Activated CD8-positive, alpha-beta memory T cell treated with anti-CD3 and anti-CD28 coated beads, Interleukin-2, amount 50 U/mL, for 24 hours (primary cell): ENCODE data around the gene NRGN.
A peak's percentile ranks its signal among the peaks of the same experiment; 100 is the strongest.
"Not testable (repeated sequence)": the region's sequence is repeated elsewhere in the genome, so short reads cannot be mapped to it uniquely, and the experiment has no call there.

Experiments
- DNase-seq: peaks from one replicate; pipeline ENCODE4 v3.0.0-alpha.2; 2020; ENCODE audit errors: extremely low read depth

NRGN gene

DNA sequence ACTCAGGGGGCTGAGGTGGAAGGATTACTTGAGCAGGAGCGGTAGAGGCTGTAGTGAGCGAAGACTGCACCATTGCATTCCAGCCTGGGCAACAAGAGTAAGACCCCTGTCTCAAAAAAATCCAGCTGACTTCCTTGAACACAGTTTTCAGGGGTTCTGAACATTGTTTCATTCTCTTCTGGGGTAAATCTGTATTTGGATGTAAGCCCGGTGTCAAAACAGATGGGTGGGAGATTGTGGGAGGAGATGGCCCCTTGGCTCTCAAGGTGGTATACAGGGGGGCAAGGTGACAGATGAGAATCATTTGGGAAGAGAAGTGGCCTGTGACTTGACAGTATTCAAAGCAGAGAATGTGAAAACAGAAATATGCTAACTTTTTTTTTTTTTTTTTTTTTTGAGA lies 17.6 kb downstream of the NRGN start:
- DNase-seq: no peak

DNA sequence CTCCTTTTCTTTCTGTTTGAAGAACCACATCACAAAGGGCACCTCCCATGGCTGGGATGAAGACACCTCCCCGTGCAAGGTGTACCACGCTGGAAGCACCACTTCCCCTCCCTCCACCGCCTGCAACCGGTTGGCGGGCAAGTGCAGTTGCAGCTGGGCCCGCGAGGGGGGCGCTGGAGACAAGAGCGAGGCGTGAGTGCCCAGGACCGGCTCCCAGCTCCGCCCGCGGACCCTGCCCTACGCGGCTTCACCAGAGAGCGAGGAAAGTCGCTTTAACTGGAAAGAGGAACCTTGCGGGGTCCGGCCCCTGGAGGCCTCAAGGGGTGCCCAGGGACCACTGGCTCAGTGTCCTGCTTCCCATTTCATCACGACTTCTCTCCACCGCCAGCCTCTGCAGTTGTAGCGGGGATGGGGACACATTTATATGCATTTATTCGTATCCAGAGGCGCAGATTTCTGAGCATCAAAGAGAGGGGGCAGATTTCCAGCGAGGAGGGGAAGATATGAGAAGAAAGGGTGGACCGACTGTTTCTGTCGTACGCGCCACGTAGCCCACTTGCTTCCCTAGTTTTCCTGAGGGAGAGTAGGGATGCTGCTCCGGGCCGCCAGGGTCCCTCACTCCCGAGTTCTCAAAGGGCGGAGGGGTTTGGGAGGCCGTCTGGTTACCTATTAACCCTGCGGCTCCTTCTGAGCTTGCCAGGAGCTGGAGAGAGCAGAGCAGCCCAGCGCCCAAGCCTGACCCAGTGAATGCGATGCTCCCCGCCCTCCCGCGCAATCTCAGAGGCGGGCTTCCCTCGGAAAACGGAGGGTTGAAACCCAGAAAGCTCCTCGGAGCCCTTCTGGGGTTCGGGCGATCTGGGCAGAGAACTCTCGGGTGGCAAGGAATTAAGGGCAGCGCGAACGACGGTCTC lies 18.9 kb downstream of the NRGN start:
- no peak for DNase-seq

DNA sequence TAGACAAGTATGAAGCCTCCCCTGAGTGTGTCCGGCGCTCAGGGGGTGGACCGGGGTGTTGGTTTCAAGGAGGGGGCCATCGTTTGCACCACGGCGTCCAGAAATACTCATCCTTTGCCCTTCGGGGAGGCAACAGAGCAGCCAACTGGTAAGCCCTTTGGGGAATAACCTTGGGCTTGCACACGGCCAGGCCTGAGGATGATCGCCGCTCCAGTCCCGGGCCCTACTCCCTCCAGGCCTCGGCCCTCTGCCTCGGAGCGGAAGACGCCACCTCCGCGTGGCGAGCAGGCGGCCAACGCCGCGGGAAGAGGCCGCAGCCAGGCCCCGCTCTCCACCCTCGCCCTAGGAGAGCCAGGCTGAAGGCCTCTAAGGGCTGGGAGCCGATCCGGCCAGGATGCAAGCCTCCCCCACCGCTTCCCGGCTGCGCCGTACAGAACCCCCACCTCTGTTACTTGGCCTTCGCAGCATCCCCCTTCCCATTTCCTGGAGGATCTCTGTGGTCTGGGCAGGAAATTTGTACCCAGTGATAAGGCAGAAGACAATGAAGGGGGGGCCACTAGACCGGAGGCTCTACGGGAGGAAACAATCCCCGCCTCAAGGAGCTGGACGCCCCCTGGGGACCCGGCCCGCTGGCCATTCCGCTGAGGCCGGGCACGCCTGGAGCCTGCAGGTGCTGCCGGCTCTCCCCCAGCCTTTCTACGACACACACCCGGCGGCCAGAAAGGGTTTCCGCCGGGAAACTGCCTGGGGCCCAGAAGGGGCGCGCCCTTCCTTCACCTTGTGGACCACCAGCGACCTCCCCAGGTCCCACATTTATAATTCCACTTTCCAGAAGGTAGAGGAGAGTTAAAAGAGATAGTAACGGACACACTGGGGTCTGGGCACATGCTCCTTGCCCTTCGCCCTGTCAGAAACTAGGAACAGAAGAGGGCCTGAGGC lies 19.8 kb downstream of the NRGN start:
- no peak for DNase-seq

DNA sequence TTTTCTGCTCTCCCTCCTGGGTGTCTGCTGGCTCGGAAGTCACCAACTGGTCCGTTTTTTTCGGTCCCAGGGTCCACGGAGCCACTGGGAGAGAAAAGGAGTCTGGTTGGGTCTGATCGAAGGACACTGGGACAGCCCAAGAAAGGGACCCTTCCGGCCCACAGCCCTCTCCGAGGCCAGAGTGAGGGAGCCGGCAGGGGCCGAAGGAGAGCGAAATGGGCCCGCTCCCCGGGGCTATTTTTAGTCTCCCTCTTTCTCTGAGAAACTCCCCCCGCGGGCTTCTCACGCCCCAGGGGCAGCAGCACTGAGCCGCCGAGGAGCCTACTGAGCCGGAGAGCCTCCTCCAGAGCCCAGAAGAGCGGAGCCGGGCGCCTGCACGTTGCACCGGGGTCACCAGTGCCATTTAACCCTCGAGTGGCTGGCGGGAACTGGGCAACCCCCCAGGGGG lies 20.5 kb downstream of the NRGN start:
- DNase-seq: no peak

DNA sequence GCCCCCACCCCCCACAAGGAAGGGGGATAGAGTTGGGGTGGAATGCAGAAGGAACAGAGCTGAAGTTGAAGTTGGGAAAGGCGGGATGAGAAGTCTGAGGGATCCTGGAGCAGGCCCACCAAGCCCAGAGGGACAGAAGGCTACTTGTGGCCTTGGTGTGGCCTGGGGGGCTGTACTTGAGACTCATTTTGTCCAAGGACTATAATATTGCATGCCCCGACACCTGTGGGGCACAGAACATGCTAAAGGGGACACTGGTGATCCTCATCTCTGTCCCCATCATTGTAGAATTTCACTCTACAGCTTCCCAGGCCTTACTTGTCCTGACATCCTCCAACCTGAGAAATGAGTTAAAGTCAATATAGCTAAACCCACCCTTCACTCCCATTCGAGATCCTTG lies 21.1 kb downstream of the NRGN start:
- DNase-seq: no peak

DNA sequence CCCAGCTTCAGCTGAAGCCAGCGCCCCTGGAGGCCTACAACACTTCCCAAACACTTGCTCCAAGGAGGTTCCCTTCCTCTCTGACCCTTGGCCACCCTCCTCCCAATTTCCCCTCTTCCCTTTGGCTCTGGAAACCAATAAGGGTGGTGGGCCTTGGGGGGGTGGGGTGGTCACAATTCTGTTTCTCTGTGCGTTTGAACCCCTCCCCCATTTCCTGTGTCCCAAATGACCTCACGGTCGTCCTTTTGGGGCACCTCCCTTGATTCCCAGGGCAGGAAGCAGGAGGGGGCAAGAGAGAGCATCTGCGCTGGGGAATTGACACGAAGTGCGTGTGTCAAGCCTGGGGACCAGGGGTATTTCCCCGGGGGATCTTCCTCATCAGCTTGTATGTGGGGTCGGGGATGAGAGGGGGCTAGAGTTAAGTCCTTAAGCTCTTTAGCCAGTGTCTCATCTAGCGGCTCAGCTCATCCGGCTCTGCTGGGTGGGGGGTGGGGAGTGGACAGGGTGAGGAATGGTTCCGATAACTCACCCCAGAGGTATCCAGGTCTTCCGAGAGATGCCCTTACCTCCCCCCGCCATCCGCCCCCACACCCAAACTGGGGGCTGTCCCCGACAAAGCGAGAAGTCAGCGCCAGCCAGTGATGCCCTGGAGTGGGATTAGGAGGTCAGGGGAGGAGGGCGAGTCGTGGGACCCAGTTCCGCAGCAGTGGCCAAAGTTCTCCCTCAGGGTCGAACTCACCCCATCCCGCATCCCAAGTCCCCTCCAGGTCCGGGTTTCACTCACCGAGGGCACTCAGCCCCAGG lies 21.8 kb downstream of the NRGN start:
- no peak for DNase-seq

DNA sequence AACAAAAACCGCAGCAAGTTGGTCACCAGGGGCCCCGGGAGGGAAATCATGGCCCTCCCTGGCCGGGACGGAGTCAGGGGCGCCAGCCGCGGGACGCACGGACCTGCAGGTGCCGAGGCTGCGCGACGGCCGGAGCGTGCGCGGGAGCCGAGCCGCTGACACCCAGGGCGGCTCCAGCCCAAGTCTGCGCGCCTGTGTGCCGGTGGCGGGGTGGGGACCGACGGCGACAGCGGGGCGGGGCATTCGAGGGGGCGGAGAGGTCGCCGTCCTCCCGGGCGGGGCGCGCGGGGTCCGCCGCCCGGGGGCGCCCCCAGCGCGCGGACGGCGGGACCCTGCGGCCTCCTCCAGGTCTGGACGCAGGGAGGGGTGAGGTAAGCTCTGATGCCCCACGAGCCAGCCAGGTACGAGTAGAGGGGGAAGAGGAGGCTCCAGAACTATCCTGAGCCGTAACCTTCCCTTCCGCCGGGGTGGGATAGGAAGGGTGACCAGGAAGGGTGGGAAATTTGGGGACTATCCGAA lies 22.4 kb downstream of the NRGN start, which contains the start of gene ESAM:
Gene ESAM (minus strand): TSS at position 186 of the 519 bp plus-strand sequence. CDS start 136 bp downstream, at position 50.
- no peak for DNase-seq

DNA sequence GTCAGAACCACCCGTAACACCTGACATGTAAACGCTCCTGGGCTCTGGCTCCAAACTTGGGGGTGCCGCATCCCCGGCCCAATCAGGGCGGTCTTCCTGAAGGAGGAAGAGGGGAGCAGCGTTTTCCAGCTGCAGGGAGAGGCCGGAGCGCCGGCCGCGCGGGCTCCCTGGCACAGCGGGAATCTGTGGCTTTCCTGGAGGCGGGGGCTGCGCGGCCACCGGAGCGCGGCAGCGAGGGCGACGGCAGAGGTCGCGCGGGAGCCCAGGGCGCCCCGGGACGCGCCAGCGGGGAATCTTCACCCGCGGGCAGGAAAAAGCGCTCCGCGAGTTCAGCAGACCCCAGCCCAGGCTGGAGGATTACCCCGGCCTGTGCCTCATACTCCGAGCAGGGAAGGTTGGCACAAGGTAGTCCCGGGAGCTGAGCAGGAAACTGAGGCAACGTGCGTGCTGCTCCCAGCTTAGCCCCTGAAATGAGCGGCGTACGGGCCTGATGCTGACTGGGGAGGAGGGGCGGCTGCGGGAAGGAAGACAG lies 22.9 kb downstream of the NRGN start:
- DNase-seq: no peak

DNA sequence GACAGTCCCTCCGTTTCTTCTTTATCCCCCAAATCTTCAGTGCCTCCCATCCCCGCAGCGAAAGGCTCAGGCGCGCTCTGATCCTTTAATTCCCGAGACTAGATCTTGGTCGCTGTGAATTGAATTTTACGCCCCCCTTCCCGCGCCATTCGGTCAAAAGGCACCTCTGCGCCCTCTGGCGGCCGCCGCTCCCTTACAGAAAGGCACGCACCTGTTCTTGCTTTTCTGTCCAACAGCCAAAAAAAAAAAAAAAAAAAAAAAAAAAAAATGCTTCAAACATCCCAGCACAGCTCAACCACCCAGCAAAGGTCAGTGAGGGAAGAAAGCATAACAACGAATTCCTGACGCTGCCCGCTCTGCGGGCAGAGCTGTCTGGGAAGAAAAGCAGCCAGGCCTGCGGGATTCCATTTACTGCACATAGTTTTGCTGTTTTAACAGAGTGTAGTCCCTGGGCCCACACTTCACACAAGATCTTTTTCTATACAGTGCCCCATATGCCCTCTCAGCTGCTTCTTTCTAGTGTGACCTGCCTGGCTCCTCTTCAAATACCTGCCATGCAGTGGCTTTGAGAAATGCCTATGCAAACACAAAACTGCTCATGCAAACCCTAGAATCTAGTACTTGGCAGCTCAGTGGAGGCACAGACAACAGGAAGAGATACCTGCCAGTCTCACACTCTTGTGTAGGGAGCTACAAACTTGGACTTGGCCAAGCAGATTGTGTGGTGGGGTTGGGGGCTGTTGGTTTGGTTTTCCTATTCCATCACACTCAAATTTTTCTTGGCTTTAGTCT lies 23.6 kb downstream of the NRGN start:
- DNase-seq: peak; percentile 70

DNA sequence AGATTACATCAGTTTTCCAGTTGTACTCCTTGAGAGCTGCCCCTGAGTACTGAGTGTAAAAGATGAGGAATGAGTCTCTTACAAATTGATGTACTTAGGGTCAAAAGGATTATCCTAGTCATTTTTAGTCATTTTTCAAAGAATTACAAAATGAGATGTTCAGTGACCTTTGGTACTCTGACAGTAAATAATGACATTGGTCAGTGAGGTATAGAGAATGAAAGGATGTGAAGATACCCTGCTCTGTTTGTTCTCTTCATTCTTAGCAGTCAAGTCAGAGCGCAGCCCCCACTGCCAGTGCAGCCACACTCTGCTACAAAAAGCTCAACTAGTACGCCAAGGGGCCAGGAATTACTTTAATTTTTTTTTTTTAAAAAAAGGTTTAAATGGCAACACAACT lies 26.4 kb downstream of the NRGN start:
- no peak for DNase-seq

DNA sequence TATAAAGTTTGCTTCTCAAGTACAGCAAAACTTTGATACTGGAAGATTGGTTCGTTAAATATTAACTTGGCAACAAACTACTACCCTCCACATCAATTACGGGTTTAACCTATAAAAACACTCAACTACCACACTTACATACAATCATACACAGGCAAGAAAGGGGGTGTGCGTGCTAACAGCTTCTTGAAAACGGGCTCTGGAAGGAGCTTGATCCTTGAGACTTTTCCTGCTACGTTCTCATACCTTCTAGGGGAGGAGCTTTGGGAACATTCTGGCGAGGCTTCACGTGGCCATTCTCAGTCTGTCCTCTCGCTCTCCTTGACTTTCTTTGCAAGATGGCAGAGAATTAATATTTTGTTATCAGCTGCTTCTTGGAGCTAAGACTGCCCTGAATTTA lies 29.2 kb downstream of the NRGN start:
- DNase-seq: no peak

DNA sequence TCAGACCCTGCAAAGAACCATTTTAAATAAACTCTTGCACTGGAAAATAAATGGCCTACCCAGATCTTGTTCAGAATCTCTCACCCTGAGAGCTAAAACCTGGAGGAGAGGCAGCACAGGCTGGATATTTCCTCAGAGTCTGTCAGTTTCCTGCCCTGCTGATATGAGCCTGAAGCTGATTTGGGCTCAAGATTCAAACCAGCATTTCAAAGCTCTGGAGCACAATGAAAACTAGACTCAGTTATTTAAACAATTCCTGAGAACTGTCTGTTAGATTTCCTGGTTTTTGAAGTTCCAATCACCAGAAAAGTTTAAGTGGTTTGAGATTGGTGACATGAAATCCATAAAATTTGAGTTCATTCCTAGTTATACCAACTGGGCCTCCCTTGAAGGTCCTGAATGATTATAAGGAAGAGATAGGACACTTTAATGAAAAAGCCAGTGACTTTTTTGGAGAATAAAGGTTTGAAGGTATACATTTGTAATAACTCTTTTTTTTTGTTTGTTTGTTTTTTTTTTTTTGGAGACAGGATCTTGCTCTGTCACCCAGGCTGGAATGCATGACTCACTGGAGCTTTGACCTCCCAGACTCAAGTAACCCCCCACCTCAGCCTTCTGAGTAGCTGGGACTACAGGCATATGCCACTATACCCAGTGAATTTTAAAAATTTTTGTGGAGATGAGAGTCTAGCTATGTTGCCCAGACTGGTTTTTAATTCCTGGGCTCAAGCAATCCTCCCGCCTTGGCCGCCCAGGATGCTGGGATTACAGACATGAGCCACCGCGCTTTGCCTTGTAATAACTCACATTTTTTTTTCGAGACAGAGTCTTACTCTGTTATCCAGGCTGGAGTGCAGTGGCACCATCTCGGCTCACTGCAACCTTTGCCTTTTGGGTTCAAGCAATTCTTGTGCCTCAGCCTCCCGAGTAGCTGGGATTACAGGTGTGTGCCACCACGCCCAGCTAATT lies 30.3 kb downstream of the NRGN start:
- DNase-seq: no peak

DNA sequence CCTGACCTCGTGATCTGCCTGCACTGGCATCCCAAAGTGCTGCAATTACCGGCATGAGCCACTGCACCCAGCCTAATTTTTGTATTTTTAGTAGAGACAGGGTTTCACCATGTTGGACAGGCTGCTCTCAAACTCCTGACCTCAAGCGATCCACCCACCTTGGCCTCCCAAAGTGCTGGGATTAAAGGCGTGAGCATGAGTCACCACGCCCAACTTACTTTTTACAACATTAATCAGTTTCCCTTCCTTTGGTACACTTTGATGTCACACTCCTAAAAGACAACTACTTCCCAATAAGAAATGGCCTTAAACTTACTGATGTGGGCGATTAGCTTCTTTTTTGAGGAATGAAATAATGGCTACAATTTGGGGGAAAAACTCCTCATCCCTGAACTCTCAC lies 31.2 kb downstream of the NRGN start:
- DNase-seq: not testable (repeated sequence)

DNA sequence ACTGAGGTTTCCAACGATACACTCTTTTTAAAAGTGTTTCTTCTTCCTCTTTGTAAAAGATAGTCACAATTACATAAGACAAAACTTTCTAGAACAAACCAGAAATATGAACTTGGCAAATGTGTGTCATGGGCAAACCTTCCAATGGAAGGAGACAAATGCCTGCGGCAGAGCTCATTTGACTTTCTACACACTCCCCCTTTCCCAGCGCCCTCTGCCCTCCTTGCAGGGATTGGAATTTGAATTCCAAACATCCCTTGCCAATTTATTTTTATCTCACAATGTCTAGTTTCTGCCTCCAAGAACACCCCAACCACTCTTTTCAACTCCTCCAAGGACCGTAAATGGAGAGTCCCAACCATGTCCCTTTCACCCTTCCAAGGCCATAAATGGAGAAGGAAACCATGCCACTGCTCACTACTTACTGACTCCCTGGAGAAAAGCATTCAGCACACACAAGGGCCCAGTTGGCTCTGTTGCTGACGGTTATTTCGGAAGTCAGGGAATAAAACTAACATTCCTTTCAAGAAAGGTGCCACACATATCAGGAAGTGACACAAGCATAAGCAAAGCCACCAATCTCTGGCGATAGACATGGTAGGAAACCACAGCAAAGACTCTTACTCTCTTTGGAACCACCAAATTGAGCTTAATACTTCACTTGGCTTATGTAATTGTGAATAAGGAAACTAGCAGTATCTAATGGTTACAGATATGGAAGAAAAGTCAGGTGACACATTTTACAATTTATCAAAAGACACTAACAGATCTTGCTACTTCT lies 37.3 kb downstream of the NRGN start:
- no peak for DNase-seq

DNA sequence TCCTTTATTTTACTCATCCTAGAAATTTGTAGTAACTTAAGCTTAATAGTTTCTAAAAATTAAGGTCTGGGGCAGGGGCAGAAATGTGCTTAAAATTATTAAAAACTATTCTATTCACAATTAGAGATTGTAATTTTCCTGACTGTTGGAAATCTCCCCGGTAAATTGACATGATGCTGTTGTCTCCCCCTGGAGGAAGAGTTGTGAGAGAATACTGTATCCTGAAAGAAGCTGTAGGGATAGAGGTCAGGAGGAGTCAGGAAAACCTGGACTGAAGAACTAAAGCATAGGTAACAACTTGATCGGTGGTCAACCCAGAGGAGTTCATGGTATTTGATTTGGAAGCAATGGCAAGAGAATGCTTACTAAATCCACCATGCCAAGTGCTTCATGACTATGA lies 38.5 kb downstream of the NRGN start:
- no peak for DNase-seq

DNA sequence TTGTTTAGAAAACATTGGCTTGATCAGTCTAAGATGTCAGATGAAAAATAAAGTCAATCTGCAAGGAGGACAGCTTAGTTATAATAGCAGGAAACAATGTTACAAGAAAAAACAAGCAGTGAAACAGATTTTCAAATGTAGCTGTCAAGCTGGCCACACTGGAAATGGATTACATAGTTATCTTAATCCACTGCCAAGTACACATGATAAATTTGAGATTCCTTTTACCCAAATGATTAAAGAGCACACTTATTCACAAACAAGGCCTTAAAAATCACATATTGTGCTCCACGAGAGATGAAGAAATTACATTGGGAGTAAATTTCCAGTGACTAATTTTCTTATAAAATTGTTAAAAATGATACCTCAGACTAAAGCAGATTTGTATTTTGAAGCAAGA lies 39.8 kb downstream of the NRGN start:
- no peak for DNase-seq

DNA sequence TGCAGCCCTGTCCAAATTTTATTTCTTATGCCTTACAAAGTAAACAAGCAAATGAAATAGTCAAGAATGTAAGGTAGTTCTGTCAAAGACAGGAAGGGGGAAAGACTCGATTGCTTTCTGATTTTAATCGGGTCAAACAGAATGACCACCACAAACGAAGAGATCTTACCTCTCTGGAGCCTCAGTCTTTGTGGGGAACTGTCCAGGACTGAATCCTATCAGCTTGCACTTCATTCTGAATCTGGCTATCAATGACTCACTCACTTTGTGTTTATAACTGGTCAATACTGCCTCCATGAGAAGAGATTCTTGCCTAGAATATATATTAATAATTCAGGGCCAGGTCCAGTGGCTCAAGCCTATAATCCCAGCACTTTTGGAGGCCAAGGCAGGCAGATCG lies 43.3 kb downstream of the NRGN start:
- no peak for DNase-seq

DNA sequence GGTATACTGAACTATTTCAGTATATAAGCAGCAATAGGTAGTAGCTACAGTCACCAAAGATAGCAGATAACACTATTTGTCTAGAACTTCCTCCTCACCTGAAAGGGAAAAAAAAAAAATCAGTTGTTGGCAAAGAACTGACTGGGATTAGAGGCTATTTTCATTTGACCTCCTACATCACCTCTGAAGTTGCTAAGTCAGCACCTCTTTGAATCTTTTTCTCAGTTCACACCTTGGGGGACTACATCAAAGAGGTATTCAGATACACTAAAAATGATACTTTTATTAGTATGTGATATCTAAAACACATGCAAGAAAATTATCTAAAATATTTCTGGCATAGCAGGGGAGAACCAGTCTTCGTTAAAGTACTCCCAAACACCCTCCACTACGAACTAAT lies 44.3 kb downstream of the NRGN start:
- DNase-seq: no peak
